HG03159 (cell line): Measurements from ENCODE around the gene ROS1.
"Not testable (repeated sequence)": the region's sequence is repeated elsewhere in the genome, so short reads cannot be mapped to it uniquely, and the experiment has no call there.

ENCODE experiments used
- ATAC-seq: cut with Tn5 transposase; IDR thresholded peaks from one replicate; pipeline ENCODE4 v1.9.1; 2021; ENCODE audit warnings: mild to moderate bottlenecking, moderate library complexity; ENCODE audit not compliant: unreplicated experiment

ROS1 gene

DNA sequence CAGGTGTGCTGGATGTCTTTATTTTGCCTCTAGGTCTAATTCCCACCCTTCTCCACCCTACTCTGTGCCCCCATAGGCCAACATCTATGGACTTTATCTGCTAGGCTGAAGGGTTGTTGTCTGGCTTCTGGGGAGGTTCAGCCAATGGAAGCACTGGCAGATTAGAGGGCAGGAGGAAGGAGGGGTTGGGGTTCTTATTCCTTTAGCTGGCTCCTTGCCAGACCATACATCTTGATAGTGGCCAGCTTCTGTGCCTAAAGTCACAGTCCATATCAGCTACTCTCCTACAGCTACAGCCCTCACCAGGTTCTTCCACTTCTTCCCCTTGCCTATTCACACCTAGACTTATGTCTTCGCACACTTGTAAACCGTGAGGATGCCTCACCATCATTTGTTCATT, 41.1 kb downstream of the ROS1 start:
- no peak for ATAC-seq

GRCh38 chr6:117381749-117382148, 44.0 kb downstream of the ROS1 start:
- ATAC-seq, result no peak

- ATAC-seq, result no peak
These were observed 45.4 kb downstream of the ROS1 start for GRCh38 chr6:117380298-117380697.

DNA sequence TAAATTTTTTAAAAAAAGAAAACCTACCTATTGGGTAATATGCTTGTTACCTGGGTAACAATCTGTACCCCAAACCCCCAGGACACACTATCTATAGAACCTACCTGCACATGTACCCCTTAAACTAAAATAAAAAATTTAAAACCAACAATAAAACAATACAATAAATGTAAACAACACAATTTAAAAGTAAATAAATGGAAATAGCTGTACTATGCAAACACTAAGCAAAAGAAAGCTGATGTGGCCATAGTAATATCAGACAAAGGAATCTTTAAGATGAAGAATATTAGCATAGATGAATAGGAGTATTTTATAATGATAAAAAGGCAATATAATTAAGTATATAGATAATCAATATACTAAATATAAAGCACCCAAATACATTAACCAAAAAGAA, 50.3 kb downstream of the ROS1 start:
- ATAC-seq, result no peak

GRCh38 chr6:117373211-117373813, 52.4 kb downstream of the ROS1 start:
- no peak for ATAC-seq

GRCh38 chr6:117372289-117372688, 53.5 kb downstream of the ROS1 start:
- ATAC-seq, result not testable (repeated sequence)

DNA sequence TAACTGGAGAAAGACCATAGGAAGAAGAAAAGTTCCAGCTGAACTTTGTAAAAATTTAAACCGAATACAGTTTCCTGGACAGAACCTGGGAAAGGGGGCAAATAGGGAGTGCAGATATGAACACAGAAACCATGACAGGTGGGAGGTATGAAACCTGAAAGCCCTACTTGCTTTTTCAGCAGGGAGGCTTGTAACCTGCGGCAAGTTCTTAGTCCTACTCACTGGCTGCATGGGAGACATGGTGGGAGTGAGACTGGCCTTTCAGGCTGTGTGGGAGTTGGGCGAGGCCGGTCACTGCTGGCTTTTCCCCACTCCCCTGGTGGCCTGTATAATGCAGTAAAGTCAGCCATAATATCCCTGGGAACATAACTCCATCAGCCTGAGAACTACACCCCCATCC, 54.2 kb downstream of the ROS1 start:
- ATAC-seq, result no peak

DNA sequence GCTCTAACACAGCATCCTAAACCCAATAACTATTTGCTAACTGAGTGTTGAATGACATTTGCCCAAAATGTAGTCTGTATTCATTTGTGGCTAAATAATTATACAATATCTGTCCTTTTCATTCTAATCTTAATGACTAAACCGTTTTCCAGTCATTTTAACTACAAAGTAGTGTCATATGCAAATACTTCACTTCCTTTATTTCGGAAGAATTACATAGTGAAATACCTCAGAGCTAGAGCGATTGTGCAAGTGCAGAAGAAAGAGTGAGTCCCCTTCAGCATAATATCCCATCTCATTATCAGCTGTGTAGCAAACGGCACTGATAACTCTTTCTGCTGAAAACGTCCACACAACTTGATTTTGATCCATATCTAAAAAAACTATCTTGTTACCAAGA, 66.2 kb downstream of the ROS1 start:
- no peak for ATAC-seq

- ATAC-seq, result no peak
These were observed 71.1 kb downstream of the ROS1 start for GRCh38 chr6:117354671-117355070.

DNA sequence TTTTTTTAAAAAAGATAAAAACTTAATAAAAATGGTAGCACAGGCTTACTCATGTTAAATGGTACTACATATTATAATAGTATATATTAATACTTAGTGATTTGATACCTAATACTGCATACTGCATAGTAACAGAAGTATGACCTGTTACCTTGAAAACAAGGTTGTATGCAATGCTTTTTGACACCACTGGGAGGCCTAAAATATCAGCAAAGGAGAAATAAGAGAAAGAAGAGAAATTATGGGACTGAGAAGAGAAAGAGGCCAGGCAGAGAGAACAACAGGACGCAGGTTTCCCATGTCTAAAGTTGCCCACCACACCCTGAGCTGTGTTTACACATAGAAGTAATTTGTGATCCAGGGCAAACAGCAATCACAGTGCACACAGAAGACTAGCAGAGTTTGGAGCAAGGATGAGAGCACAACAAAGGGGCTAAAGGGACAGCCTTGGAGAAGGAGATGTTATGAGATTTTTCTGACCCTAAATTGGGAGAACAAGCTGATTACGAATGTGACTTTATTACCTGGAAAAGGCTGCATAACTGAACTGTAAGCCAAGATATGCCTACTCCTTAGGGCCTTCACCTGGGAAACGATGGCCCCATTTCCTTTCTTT, 73.2 kb downstream of the ROS1 start:
- peak; percentile 86 for ATAC-seq

GRCh38 chr6:117351521-117351920, 74.2 kb downstream of the ROS1 start:
- ATAC-seq, result no peak

- ATAC-seq, result peak; percentile 56
These were observed 79.4 kb downstream of the ROS1 start for GRCh38 chr6:117346142-117346930.

GRCh38 chr6:117345292-117345610, 80.5 kb downstream of the ROS1 start:
- no peak for ATAC-seq

DNA sequence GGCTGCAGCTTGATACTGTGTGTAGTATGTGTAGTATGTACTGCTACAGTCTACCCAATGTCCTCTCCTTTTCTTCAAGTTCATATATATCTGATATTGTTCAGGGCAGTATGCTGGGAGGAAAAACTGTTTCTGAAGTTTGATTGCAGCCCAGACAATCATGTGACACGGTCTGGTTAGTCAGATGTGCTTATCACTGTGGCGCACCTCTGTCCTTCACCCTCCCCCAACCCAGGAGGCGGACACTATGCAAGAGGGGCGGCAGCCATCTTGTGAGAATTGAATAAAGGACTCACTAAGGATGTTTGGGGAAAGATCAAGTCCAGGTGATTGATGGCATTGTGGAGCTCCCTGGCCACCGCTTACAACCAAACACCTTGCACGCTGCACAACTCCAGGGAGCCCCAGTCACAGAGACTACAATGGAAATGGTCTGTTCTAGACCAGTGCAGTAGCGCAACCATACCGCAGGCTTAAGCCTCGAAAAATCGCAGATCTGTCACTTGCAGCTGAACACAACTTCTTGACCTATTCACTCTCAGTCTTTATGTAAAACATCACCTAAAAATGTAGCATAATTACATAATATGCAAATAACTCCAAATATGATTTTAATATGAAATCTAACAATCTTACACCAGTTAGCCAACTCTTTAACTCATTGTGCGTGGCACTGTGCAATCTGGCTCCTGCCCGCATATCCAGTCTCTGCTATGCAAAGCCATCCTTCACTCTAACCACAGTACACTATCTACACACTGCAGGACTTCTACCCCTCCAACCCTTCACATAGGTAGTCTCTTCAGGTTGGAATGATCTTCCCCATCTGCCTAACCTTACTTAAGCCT, 81.1 kb downstream of the ROS1 start:
- ATAC-seq, result no peak

- no peak for ATAC-seq
These were observed 87.2 kb downstream of the ROS1 start for GRCh38 chr6:117338567-117338966.

GRCh38 chr6:117329926-117330325, 95.8 kb downstream of the ROS1 start:
- ATAC-seq, result no peak

DNA sequence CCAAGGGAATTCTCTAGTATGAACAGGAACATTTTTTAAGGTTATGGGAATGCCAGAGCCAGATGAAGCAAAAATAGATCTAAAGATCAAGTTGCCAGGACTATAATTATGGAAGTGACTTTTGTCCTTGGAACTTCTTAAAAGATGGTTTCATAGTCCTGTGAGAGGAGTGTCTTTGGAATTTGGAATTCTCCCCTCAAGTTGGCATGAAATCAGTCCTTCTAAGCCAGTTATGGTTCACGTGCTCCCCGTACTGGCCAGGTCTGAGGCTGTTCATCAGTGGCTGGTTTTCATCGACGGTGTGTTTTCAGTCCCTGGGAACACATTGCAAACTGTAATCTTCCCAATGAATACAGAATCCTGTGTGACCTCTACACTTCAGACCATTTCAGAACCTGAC, 97.2 kb downstream of the ROS1 start:
- no peak for ATAC-seq

GRCh38 chr6:117328005-117328389, 97.7 kb downstream of the ROS1 start:
- ATAC-seq, result no peak

GRCh38 chr6:117327149-117328004, 98.4 kb downstream of the ROS1 start:
- ATAC-seq, result no peak

GRCh38 chr6:117326396-117326795, 99.3 kb downstream of the ROS1 start:
- ATAC-seq, result no peak

DNA sequence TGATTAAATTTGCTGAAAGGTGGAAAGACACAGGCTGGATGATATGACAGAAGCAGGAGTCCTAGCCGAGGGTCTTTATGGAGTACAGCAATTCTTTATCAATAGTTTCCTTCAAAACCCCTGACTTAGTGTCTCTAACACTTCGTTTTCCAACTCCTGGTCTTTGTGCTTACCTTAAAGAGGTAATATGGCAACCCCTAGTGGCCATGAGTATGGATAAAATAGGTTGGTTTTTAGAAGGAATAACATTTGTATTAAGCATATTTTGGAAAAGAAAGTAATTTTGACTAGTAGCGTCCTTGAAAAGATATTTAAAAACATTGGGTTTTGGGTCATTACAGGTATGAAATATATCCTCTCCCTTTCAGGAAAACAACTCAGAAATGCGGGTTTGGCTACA, 108.5 kb downstream of the ROS1 start:
- no peak for ATAC-seq
